K562 (cell line): ENCODE results near the gene CAPN5. TPM values are rescaled to one million over a fixed set of nuclear protein-coding genes. Genes with fewer than 3 reads are reported as not detected.

Experiments
- BRD4 ChIP-seq: fragments of 200-600 bp; sonication (generic); IDR thresholded peaks from 2 replicates; pipeline ENCODE4 v1.6.1; 2017; ENCODE audit warnings: inconsistent platforms
- ETS2 ChIP-seq: IDR thresholded peaks from 2 replicates; pipeline ENCODE4 v1.6.1; 2016; ENCODE audit warnings: borderline replicate concordance, missing genetic modification characterization, mild to moderate bottlenecking, moderate library complexity, missing compliant biosample characterization; ENCODE audit not compliant: poor library complexity, severe bottlenecking
- ETV1 ChIP-seq: fragments of 450-650 bp; conservative IDR thresholded peaks from 2 replicates; pipeline ENCODE4 v1.6.1; 2016; ENCODE audit warnings: missing genetic modification characterization, control low read depth, low read depth, missing compliant biosample characterization
- HIVEP1 ChIP-seq: fragments of 250-450 bp; sonication (Bioruptor Pico); IDR thresholded peaks from 2 replicates; pipeline ENCODE4 v1.4.0; 2020; ENCODE audit warnings: mild to moderate bottlenecking
- MAZ ChIP-seq, 2 experiments: fragments of 450-650 bp in 1 of 2; sonication (generic) in 1 of 2; formaldehyde crosslinking; IDR thresholded peaks in 1 of 2; conservative IDR thresholded peaks in 1 of 2; 2 replicates each; pipeline versions ENCODE4 v1.4.0 to v1.5.0; 2020; ENCODE audit warnings: mild to moderate bottlenecking in 1 of 2, missing genetic modification reagents in 1 of 2
- MTA2 ChIP-seq: fragments of 450-650 bp; IDR thresholded peaks from 2 replicates; pipeline ENCODE4 v1.6.1; 2016; ENCODE audit warnings: low read depth
- NCOA4 ChIP-seq: fragments of 450-650 bp; IDR thresholded peaks from 2 replicates; pipeline ENCODE4 v1.6.1; 2018; ENCODE audit warnings: mild to moderate bottlenecking; ENCODE audit not compliant: partially characterized antibody
- POLR2H ChIP-seq: IDR thresholded peaks from 2 replicates; pipeline ENCODE4 v1.6.1; 2016; ENCODE audit warnings: missing genetic modification characterization, low read depth, mild to moderate bottlenecking, control low read depth, missing compliant biosample characterization, moderate library complexity
- PRMT5 ChIP-seq: sonication (generic); formaldehyde crosslinking; IDR thresholded peaks from 2 replicates; pipeline ENCODE4 v1.5.0; 2020; ENCODE audit warnings: missing genetic modification reagents
- RBM14 ChIP-seq: fragments of 200-400 bp; formaldehyde crosslinking; IDR thresholded peaks from 2 replicates; pipeline ENCODE4 v1.6.1; 2018; ENCODE audit warnings: low read depth, mild to moderate bottlenecking, low read length, moderate library complexity, borderline replicate concordance; ENCODE audit not compliant: insufficient read depth
- TAF1 ChIP-seq: IDR thresholded peaks from 2 replicates; pipeline ENCODE4 v1.6.1; 2011; ENCODE audit warnings: mild to moderate bottlenecking, low read length, moderate library complexity; ENCODE audit not compliant: insufficient read depth, control insufficient read depth, severe bottlenecking; ENCODE audit errors: extremely low read depth
- XRCC4 ChIP-seq: IDR thresholded peaks from one replicate; pipeline ENCODE4 v1.6.1; 2011; ENCODE audit not compliant: insufficient read depth, insufficient read length; ENCODE audit errors: extremely low read depth
- ZFPM2 ChIP-seq: fragments of 250-450 bp; sonication (Bioruptor Pico); IDR thresholded peaks from 2 replicates; pipeline ENCODE4 v1.5.1; 2022; ENCODE audit warnings: mild to moderate bottlenecking
- ZNF764 ChIP-seq: fragments of 250-450 bp; sonication (Bioruptor Pico); IDR thresholded peaks from 2 replicates; pipeline ENCODE4 v1.4.0; 2020; ENCODE audit warnings: low read depth, mild to moderate bottlenecking, moderate library complexity
- polyA plus RNA-seq, 8 experiments: library from polyadenylated mRNA; depleted of rRNA in 4 of 8; stranded (reverse) in 5 of 8; unstranded in 3 of 8; fragments of >200 nt; fragmentation: Nextera tagmentation in 2 of 8; fragmentation: Illumina TruSeq in 1 of 8; extraction: Ambion mirVana in 2 of 8; extraction: Trizol in 1 of 8; gene quantifications; 2 replicates each; pipeline versions ENCODE4 v1.2.1 to v1.2.3, GENCODE V29; 2011 to 2014; ENCODE audit warnings: inconsistent platforms in 1 of 8, missing spikeins in 1 of 8
- total RNA-seq, 7 experiments: library from RNA; depleted of rRNA in 6 of 7; stranded (reverse); fragments of >200 nt in 6 of 7; fragmentation: Illumina TruSeq in 2 of 7; extraction: Trizol in 2 of 7; gene quantifications; 2 replicates each; pipeline versions ENCODE4 v1.2.1 to v1.2.3, GENCODE V29; 2011 to 2021; ENCODE audit warnings: low replicate concordance in 1 of 7
- TF ChIP-seq, protein P1 (sequence below): sonication (generic); formaldehyde crosslinking; IDR thresholded peaks from 2 replicates; pipeline ENCODE4 v1.8.1; 2022; ENCODE audit warnings: missing genetic modification reagents
- TF ChIP-seq, protein P2 (sequence below): sonication (generic); formaldehyde crosslinking; IDR thresholded peaks from 2 replicates; pipeline ENCODE4 v1.8.1; 2023; ENCODE audit warnings: mild to moderate bottlenecking, missing genetic modification reagents, moderate library complexity
- TF ChIP-seq, protein P3 (sequence below), 2 experiments: fragments of 450-650 bp; conservative IDR thresholded peaks; 2 replicates each; pipeline ENCODE4 v1.6.1; 2017; ENCODE audit warnings: mild to moderate bottlenecking in 2 of 2, moderate library complexity in 2 of 2
- TF ChIP-seq, protein P4 (sequence below): fragments of 450-650 bp; IDR thresholded peaks from 2 replicates; pipeline ENCODE4 v1.6.1; 2016; ENCODE audit warnings: low read depth, mild to moderate bottlenecking, moderate library complexity
- TF ChIP-seq, protein P5 (sequence below): fragments of 250-450 bp; sonication (Bioruptor Pico); IDR thresholded peaks from 2 replicates; pipeline ENCODE4 v1.8.0; 2022; ENCODE audit warnings: moderate library complexity, mild to moderate bottlenecking, inconsistent platforms
- TF ChIP-seq, protein P6 (sequence below): sonication (generic); formaldehyde crosslinking; IDR thresholded peaks from 2 replicates; pipeline ENCODE4 v1.8.0; 2022; ENCODE audit warnings: missing genetic modification reagents, mild to moderate bottlenecking, moderate library complexity, borderline replicate concordance

Gene CAPN5
- total and polyA plus RNA-seq, 9 of the 15 experiments (the other 6 are each of a cell fraction or from before 2014, with no cell fraction given), result 0.04 to 0.44 (median 0.14) TPM; not detected in 2

DNA sequence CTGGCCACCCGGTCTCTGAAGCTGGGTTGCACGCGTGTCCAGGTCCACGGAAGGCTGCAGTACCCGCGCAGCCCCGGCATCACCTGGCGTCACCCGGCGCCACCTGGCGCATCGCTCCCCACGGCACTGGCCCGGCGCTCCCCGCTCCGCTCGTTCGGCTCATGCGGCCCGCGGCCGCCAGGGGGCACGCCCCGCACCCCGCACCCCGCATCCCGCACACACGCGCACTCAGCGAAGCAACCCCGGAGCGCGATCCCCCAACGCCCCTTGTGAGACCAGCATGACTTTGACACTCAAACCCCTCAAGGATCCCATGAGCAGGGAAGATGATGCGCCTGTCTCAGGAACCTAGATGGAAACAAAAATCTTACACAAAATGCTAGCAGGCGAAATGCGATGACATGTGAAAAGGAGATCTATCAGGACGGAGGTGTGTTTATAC, 20.7 kb upstream of the CAPN5 start (continued):
- TF ChIP-seq, protein P1, sequence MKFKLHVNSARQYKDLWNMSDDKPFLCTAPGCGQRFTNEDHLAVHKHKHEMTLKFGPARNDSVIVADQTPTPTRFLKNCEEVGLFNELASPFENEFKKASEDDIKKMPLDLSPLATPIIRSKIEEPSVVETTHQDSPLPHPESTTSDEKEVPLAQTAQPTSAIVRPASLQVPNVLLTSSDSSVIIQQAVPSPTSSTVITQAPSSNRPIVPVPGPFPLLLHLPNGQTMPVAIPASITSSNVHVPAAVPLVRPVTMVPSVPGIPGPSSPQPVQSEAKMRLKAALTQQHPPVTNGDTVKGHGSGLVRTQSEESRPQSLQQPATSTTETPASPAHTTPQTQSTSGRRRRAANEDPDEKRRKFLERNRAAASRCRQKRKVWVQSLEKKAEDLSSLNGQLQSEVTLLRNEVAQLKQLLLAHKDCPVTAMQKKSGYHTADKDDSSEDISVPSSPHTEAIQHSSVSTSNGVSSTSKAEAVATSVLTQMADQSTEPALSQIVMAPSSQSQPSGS (CRISPR knock-in tag), result no peak
- no peak for TF ChIP-seq ETV1 (tag)
- TF ChIP-seq, protein P2, sequence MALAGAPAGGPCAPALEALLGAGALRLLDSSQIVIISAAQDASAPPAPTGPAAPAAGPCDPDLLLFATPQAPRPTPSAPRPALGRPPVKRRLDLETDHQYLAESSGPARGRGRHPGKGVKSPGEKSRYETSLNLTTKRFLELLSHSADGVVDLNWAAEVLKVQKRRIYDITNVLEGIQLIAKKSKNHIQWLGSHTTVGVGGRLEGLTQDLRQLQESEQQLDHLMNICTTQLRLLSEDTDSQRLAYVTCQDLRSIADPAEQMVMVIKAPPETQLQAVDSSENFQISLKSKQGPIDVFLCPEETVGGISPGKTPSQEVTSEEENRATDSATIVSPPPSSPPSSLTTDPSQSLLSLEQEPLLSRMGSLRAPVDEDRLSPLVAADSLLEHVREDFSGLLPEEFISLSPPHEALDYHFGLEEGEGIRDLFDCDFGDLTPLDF (CRISPR knock-in tag), result no peak
- TF ChIP-seq, protein P3, sequence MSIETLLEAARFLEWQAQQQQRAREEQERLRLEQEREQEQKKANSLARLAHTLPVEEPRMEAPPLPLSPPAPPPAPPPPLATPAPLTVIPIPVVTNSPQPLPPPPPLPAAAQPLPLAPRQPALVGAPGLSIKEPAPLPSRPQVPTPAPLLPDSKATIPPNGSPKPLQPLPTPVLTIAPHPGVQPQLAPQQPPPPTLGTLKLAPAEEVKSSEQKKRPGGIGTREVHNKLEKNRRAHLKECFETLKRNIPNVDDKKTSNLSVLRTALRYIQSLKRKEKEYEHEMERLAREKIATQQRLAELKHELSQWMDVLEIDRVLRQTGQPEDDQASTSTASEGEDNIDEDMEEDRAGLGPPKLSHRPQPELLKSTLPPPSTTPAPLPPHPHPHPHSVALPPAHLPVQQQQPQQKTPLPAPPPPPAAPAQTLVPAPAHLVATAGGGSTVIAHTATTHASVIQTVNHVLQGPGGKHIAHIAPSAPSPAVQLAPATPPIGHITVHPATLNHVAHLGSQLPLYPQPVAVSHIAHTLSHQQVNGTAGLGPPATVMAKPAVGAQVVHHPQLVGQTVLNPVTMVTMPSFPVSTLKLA (conservative IDR thresholded peaks at IDR 0.05), result peak in 1 of 2 experiments; percentile 14; a peak in 1 of 4 replicates
- no peak for TF ChIP-seq MTA2
- TF ChIP-seq, protein P4, sequence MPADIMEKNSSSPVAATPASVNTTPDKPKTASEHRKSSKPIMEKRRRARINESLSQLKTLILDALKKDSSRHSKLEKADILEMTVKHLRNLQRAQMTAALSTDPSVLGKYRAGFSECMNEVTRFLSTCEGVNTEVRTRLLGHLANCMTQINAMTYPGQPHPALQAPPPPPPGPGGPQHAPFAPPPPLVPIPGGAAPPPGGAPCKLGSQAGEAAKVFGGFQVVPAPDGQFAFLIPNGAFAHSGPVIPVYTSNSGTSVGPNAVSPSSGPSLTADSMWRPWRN, result no peak
- TF ChIP-seq TAF1, result no peak
- TF ChIP-seq RBM14, result no peak
- TF ChIP-seq, protein P5, sequence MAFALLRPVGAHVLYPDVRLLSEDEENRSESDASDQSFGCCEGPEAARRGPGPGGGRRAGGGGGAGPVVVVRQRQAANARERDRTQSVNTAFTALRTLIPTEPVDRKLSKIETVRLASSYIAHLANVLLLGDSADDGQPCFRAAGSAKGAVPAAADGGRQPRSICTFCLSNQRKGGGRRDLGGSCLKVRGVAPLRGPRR, result no peak
- TF ChIP-seq BRD4, result no peak
- TF ChIP-seq ZFPM2, result no peak
- no peak for TF ChIP-seq XRCC4
- TF ChIP-seq MAZ (CRISPR knock-in tag; conservative IDR thresholded peaks at IDR 0.05 in 1 of 2, IDR thresholded peaks at IDR 0.05 in 1 of 2), result peak in 1 of 2 experiments; percentile 77; a peak in 2 of 4 replicates
- TF ChIP-seq POLR2H (tag), result no peak
- no peak for TF ChIP-seq NCOA4
- TF ChIP-seq HIVEP1 (CRISPR knock-in tag), result no peak
- no peak for TF ChIP-seq ETS2
- TF ChIP-seq, protein P6, sequence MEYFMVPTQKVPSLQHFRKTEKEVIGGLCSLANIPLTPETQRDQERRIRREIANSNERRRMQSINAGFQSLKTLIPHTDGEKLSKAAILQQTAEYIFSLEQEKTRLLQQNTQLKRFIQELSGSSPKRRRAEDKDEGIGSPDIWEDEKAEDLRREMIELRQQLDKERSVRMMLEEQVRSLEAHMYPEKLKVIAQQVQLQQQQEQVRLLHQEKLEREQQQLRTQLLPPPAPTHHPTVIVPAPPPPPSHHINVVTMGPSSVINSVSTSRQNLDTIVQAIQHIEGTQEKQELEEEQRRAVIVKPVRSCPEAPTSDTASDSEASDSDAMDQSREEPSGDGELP (CRISPR knock-in tag), result peak; percentile 64; the same call in 1 of the 2 replicates
- TF ChIP-seq PRMT5, result no peak
- TF ChIP-seq ZNF764 (CRISPR knock-in tag), result no peak
